Keratinocyte (primary cell): ENCODE measurements around the gene GNG14.

Experiments used
- CTCF ChIP-seq, 3 experiments: IDR thresholded peaks in 1 of 3; conservative IDR thresholded peaks in 1 of 3; optimal IDR thresholded peaks in 1 of 3; 2 replicates in 2 of 3; 3 replicates in 1 of 3; pipeline versions ENCODE3 to v1.5.1; 2011; ENCODE audit warnings: low read length in 3 of 3, mild to moderate bottlenecking in 3 of 3, moderate library complexity in 2 of 3, control low read depth in 1 of 3, inconsistent platforms in 1 of 3; ENCODE audit not compliant: insufficient read depth in 2 of 3; ENCODE audit errors: extremely low read depth in 1 of 3
- EZH2 ChIP-seq: IDR thresholded peaks from one replicate; pipeline ENCODE4 v1.6.1; 2012; ENCODE audit warnings: inconsistent platforms, mild to moderate bottlenecking, low read length, moderate library complexity

- TF ChIP-seq CTCF (optimal IDR thresholded peaks at IDR 0.05 in 1 of 3, IDR thresholded peaks at IDR 0.05 in 1 of 3, conservative IDR thresholded peaks at IDR 0.05 in 1 of 3; ENCODE audit: extremely low read depth in 1 of 3, insufficient read depth in 2 of 3, low read length in 3 of 3) (no peak), EZH2 (no peak)
Measured at GRCh38 chr19:12657966-12658365, 29.8 kb upstream of the GNG14 start.
